C4-2B (cell line): ENCODE measurements around the gene EVI5.

ENCODE experiments used
- CTCF ChIP-seq: fragments of 450-650 bp; conservative IDR thresholded peaks from 2 replicates; pipeline ENCODE4 v1.5.1; 2017; ENCODE audit warnings: mild to moderate bottlenecking
- ZFX ChIP-seq: fragments of 450-650 bp; IDR thresholded peaks from 2 replicates; pipeline ENCODE4 v1.6.1; 2017

DNA sequence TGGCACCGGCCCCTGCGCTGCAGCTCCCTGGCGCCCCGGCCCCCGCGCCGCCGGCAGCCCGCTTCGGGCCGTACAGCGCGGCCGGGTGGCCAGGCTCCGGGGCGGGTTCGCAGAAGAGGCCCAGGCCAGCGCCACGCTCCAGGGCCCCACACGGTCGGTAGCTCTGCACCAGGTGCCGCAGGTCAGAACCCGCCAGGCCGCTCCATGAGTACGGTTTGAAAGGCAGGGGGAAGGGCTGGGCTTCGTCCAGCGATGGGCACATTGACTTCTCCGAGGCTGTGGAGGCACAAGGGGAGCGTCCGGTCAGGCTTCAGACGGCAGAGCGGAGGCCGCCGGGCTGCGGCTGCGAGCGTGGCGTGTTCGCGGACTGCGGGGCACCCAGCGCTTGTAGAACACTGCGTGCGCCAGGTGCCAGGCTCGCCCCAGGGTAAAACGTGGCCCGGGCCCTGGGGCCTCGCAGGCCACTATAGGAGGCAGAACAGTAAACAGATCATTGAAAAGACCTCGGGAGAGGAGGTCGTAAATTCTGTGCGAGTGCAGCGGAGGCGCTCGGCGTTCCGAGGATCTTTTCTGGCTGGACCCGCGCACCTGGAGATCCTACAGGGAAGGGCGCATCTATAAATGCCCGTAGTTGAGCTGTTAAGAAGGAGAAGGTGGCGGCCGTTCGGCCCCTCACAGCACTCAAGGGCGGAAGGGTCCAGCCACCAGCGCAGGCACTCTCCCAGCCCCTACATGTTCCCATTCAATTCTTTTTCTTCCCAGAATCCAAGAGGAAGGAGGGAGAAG, 303.9 kb downstream of the EVI5 start:
- TF ChIP-seq CTCF, result no peak
- no peak for TF ChIP-seq ZFX
